Measurements from ENCODE around the gene C2CD2L. TPM values are rescaled to one million over a fixed set of nuclear protein-coding genes. Genes with fewer than 3 reads are reported as not detected.
A peak's percentile ranks its signal among the peaks of the same experiment; 100 is the strongest.

The C2CD2L gene
- total and polyA plus RNA-seq, 2 of the 13 experiments (the other 11 are each of a cell fraction or from before 2014, with no cell fraction given), result 3.7 to 5.5 TPM

DNA sequence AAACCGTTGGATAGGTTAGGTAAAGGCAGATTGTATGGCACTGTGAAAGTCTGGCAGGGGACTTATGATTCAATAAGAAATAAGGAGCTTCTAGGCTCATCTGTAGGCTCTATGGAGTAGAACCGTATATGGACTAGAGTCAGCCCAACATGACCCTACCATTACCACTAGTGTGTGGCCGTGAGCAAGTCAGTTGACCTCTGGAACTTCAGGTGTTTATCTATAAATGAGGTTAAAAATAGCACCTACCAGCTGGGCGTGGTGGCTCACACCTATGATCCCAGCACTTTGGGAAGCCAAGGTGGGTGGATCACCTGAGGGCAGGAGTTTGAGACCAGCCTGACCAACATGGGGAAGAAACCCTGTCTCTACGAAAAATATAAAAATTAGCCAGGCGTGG, 18.7 kb downstream of the C2CD2L start:
- Histone ChIP-seq H2AFZ (ENCODE audit: low read length) (no peak overlapping the region), H3K27ac (ENCODE audit: extremely low read length, insufficient read depth, low read length) (no peak overlapping the region), H3K9me3 (ENCODE audit: low read length) (no peaks in the 10 kb centered on the region), H4K20me1 (ENCODE audit: insufficient read depth, low read length) (no peaks in the 10 kb centered on the region), H3K4me2 (ENCODE audit: low read depth, low read length) (no peak overlapping the region), H3K27me3 (ENCODE audit: control insufficient read depth in 1 of 2, insufficient read depth in 2 of 2, low read length in 2 of 2) (no peaks in the 10 kb centered on the region), H3K79me2 (ENCODE audit: insufficient read depth, low read length) (peaks cover 18% of the 10 kb centered on the region), H3K4me3 (replicated peaks in 1 of 3; ENCODE audit: insufficient read depth in 1 of 3, low read depth in 2 of 3, low read length in 3 of 3) (no peak overlapping the region), H3K4me1 (ENCODE audit: insufficient read depth, low read length) (peaks cover 37% of the 10 kb centered on the region), H3K9ac (ENCODE audit: insufficient read depth, low read depth, low read length) (no peak overlapping the region), H3K36me3 (replicated peaks in 1 of 2; ENCODE audit: control insufficient read depth in 1 of 2, insufficient read depth in 2 of 2, low read length in 2 of 2) (peaks cover 0 to 9% of the 10 kb centered on the region in 2 experiments; a peak in 2 of 5 replicates)
- in situ Hi-C loops (cut with HindIII; ENCODE audit: extremely low pct_ligation_motif_present, low pct_unique_long_range_greater_than_20kb) (no loop called here), intact Hi-C loops (cut with micrococcal nuclease; ENCODE audit: unreplicated experiment) (no loop called here)
- ChIA-PET CTCF (ENCODE audit: low intra/inter-chr PET ratio, low total read pairs) (no interaction called here), POLR2A (interaction anchor here (0.7 to 1.7 kb wide), 3 partner anchors 30 to 58 kb away, joined by 3 to 4 read pairs (median 3); partner anchors contain the start of gene VPS11)
- no peak for FAIRE-seq
- TF ChIP-seq MEF2D (CRISPR knock-in tag; IDR thresholded peaks at IDR 0.05), result peak; percentile 56; the same call in 1 of the 2 replicates
- TF ChIP-seq, protein P1, sequence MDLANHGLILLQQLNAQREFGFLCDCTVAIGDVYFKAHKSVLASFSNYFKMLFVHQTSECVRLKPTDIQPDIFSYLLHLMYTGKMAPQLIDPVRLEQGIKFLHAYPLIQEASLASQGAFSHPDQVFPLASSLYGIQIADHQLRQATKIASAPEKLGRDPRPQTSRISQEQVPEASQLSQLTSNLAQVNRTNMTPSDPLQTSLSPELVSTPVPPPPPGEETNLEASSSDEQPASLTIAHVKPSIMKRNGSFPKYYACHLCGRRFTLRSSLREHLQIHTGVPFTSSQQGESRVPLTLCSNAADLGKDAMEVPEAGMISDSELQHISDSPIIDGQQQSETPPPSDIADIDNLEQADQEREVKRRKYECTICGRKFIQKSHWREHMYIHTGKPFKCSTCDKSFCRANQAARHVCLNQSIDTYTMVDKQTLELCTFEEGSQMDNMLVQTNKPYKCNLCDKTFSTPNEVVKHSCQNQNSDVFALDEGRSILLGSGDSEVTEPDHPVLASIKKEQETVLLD (CRISPR knock-in tag; IDR thresholded peaks at IDR 0.05; ENCODE audit: low read depth), result no peak
- BruUV-seq (replicated peaks), result no TSS peak
- no peak for ATAC-seq
- DNase-seq (ENCODE audit: low spot score), result no peak
- 73% methylated on average over 6 of the region's 6 CpGs for WGBS (ENCODE audit: low lambda C conversion rate)

DNA sequence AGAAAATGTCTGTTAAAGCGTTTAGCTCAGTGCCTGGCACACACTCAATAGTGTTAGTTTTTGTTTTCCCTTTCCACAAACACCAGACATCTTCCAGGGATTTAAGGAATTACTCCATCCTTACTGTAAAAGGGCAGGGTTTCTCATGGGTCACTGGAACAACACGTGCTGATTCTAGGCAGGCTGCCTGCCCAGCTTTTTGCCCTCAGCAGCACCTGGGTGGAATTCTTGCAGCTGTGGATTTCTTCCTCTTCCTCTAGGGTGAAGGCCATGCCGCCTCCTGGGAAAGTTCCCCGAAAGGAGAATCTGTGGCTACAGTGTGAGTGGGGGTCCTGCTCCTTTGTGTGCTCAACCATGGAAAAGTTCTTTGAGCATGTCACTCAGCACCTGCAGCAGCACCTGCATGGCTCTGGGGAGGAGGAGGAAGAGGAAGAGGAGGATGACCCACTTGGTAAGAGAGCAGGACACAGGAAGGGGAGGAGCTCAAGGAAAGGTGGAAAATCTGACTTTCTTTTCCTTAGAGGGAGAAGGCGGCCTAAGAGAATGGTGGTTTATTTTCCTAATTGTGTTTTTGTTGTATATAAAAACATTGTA, 19.6 kb downstream of the C2CD2L start:
- Histone ChIP-seq H3K4me2 (ENCODE audit: low read depth, low read length) (no peak overlapping the region), H3K79me2 (ENCODE audit: insufficient read depth, low read length) (peaks cover 14% of the 10 kb centered on the region), H3K4me3 (replicated peaks in 1 of 3; ENCODE audit: insufficient read depth in 1 of 3, low read depth in 2 of 3, low read length in 3 of 3) (no peak overlapping the region), H4K20me1 (ENCODE audit: insufficient read depth, low read length) (no peaks in the 10 kb centered on the region), H2AFZ (ENCODE audit: low read length) (no peak overlapping the region), H3K9me3 (ENCODE audit: low read length) (no peaks in the 10 kb centered on the region), H3K27me3 (ENCODE audit: control insufficient read depth in 1 of 2, insufficient read depth in 2 of 2, low read length in 2 of 2) (no peaks in the 10 kb centered on the region), H3K27ac (ENCODE audit: extremely low read length, insufficient read depth, low read length) (no peak overlapping the region), H3K9ac (ENCODE audit: insufficient read depth, low read depth, low read length) (no peak overlapping the region), H3K36me3 (replicated peaks in 1 of 2; ENCODE audit: control insufficient read depth in 1 of 2, insufficient read depth in 2 of 2, low read length in 2 of 2) (peaks cover 4 to 18% of the 10 kb centered on the region in 2 experiments; a peak in 3 of 5 replicates), H3K4me1 (ENCODE audit: insufficient read depth, low read length) (peaks cover 38% of the 10 kb centered on the region)
- intact Hi-C loops (cut with micrococcal nuclease; ENCODE audit: unreplicated experiment) (no loop called here), in situ Hi-C loops (cut with HindIII; ENCODE audit: extremely low pct_ligation_motif_present, low pct_unique_long_range_greater_than_20kb) (no loop called here)
- ChIA-PET POLR2A (interaction anchor here (1.2 to 1.7 kb wide), 2 partner anchors 31 to 42 kb away, joined by 3 to 4 read pairs; no protein-coding TSS in a partner anchor), CTCF (ENCODE audit: low intra/inter-chr PET ratio, low total read pairs) (no interaction called here)
- 91% methylated on average over 5 of the region's 5 CpGs for WGBS (ENCODE audit: low lambda C conversion rate)
- no peak for ATAC-seq
- DNase-seq (ENCODE audit: low spot score), result no peak
- FAIRE-seq, result no peak
- TF ChIP-seq ZNF263 (CRISPR knock-in tag; IDR thresholded peaks at IDR 0.05) (peak; percentile 71), PITX1 (CRISPR knock-in tag; IDR thresholded peaks at IDR 0.05) (no peak), MED8 (CRISPR knock-in tag; IDR thresholded peaks at IDR 0.05; ENCODE audit: insufficient replicate concordance) (peak; percentile 25)
- BruUV-seq (replicated peaks), result no TSS peak

Measured in HepG2 (cell line).